Large intestine (tissue), 3 donors: ENCODE data around the gene RHOU. TPM values are rescaled to one million over a fixed set of nuclear protein-coding genes. Genes with fewer than 3 reads are reported as not detected.

Source experiments
- DNase-seq, 2 donors: peaks; one replicate each; pipeline versions ENCODE4 v3.0.0 to v3.0.0-alpha.2; 2013
- H3K27ac ChIP-seq: one replicate; pipeline ENCODE4 v1.5.1; 2013; ENCODE audit warnings: low read length
- H3K27me3 ChIP-seq: 2 replicates; pipeline ENCODE4 v1.6.1; 2013; ENCODE audit warnings: low read length; ENCODE audit not compliant: control insufficient read depth, insufficient read depth
- H3K36me3 ChIP-seq: 2 replicates; pipeline ENCODE4 v1.6.1; 2013; ENCODE audit warnings: low read length; ENCODE audit not compliant: control insufficient read depth, insufficient read depth
- H3K4me1 ChIP-seq: one replicate; pipeline ENCODE4 v1.6.1; 2013; ENCODE audit warnings: low read length; ENCODE audit not compliant: control insufficient read depth, insufficient read depth
- H3K4me3 ChIP-seq: one replicate; pipeline ENCODE4 v1.5.1; 2013; ENCODE audit warnings: low read length
- H3K9me3 ChIP-seq: one replicate; pipeline ENCODE4 v1.6.1; 2013; ENCODE audit warnings: mild to moderate bottlenecking, low read depth, low read length, moderate library complexity; ENCODE audit not compliant: control insufficient read depth
- WGBS: methylation state at CpG from one replicate; pipeline ENCODE4 v1.1.5; 2013; ENCODE audit warnings: low lambda C conversion rate; ENCODE audit not compliant: insufficient coverage; 5-methylcytosine and 5-hydroxymethylcytosine counted together
- polyA plus RNA-seq: library from polyadenylated mRNA; unstranded; fragments of 120-200 nt; gene quantifications from one replicate; pipeline ENCODE4 v1.2.1, GENCODE V29; 2013

The RHOU gene
- polyA plus RNA-seq, 1 donor, result 44.2 TPM

DNA sequence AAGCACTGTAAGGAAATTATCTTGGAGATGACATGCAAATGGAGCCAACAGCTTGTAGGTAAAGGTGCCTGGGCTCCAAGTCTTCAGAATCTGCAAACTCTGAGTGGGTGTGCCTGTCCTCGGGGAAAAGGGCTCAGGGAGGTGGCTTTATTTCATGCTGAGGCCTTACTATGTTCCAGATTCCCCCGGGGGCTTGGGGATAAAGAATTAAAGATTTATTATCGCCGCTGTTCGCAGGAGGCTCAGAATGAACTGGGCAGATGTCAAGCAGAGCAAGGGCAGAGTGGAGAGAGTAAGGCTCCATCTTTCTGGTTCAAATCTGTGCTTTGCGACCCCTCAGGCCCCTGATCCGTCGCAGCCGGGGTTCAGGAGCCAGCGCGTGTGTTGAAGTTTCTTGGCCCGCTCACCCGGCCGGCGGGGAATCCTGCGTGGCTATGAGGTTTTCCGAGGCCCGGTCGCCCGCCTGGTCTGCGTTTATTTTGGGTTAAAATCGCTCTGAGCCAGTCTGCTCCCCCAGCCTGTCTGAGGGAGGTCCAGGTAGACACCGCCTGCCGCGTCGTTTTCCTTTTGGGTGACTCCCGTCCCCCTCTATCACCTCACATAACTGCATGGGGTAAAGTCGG is 19.5 kb downstream of the RHOU start:
- no peak for DNase-seq
- no peak overlapping the region for H3K27ac ChIP-seq
- H3K4me1 ChIP-seq, result peaks cover 4% of the 10 kb centered on the region
- WGBS, result 87% methylated on average over 3 of the region's 28 CpGs
- H3K36me3 ChIP-seq, result no peaks in the 10 kb centered on the region
- no peak overlapping the region for H3K4me3 ChIP-seq
- peaks cover 8% of the 10 kb centered on the region for H3K27me3 ChIP-seq
- no peaks in the 10 kb centered on the region for H3K9me3 ChIP-seq

DNA sequence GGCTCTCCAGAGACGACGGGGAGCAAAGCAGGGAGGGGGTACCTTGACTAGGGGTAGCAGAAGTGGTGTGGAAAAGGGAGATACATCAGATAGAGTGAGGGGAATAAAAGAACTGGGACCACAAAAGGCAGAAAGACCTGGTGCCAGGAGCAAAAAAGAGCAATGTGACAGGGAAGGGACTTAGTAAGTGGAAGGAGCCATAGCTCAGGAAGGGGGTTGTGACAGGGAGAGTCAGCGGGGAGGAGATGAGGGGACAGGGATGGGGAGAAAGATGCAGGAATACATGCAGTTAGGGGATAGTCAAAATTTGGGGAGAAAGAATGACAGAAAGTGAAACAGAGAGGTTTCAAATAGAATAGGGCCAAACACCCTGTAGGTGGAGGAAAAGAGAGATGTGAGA is 20.5 kb downstream of the RHOU start:
- Histone ChIP-seq H3K9me3 (no peaks in the 10 kb centered on the region), H3K4me1 (peaks cover 7% of the 10 kb centered on the region), H3K27ac (no peak overlapping the region), H3K36me3 (no peaks in the 10 kb centered on the region), H3K4me3 (no peak overlapping the region), H3K27me3 (peaks cover 8% of the 10 kb centered on the region)
- DNase-seq, result no peak
- WGBS, result 100% methylated on average over 1 of the region's 3 CpGs

DNA sequence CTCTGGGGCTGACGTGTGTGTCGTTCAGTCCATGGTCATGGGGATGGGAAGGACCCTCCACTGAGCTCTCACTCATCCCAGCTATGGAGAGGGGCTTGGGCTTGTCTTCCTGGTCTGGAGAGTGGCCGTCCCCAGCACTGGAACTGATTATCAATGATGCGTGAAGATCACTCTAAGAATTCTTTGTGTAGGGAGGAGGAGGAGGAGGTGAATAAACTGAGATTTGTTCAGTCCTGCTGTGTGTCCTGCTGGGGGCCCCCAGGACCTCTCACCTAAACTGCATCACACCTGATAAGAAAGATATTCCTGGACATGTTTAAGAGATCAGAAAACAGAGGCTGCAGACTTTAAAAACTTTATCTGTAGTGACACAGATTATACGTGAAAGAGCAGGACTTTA is 21.2 kb downstream of the RHOU start:
- Histone ChIP-seq H3K27me3 (peaks cover 8% of the 10 kb centered on the region), H3K4me3 (no peak overlapping the region), H3K9me3 (no peaks in the 10 kb centered on the region), H3K36me3 (no peaks in the 10 kb centered on the region), H3K27ac (no peak overlapping the region), H3K4me1 (peaks cover 11% of the 10 kb centered on the region)
- 64% methylated on average over 1 of the region's 5 CpGs for WGBS
- no peak for DNase-seq

GRCh38 chr1:228758447-228758846 is 23.2 kb downstream of the RHOU start:
- no peak overlapping the region for H3K27ac ChIP-seq
- no peaks in the 10 kb centered on the region for H3K9me3 ChIP-seq
- no peaks in the 10 kb centered on the region for H3K36me3 ChIP-seq
- peaks cover 8% of the 10 kb centered on the region for H3K27me3 ChIP-seq
- no peak overlapping the region for H3K4me3 ChIP-seq
- WGBS, result 80% methylated on average over 1 of the region's 4 CpGs
- peaks cover 16% of the 10 kb centered on the region for H3K4me1 ChIP-seq
- DNase-seq, result no peak

DNA sequence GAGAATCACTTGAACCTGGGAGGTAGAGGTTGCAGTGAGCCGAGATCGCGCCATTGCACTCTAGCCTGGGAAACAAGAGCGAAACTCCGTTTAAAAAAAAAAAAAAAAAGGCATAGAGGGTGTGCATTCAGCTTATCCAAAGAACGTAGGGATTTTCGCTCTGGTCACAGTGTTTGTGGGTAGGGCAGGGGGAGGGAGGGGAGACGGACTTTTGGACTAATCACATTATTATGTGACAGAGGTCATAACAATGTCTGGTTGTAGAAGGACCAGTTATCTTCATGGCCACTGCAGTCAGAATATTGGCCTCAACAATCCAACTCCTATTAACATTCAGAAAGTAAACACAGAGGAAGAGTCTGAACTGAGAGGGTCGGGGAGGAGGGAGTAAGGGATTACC is 25.7 kb downstream of the RHOU start:
- peak in 1 of 2 donors; percentile 87 for DNase-seq
- Histone ChIP-seq H3K27me3 (no peaks in the 10 kb centered on the region), H3K36me3 (no peaks in the 10 kb centered on the region), H3K4me1 (peaks cover 25% of the 10 kb centered on the region), H3K4me3 (no peak overlapping the region), H3K9me3 (no peaks in the 10 kb centered on the region), H3K27ac (peak overlapping the region; percentile 52)
- no CpG with 5 or more reads among the region's 9 CpGs for WGBS

DNA sequence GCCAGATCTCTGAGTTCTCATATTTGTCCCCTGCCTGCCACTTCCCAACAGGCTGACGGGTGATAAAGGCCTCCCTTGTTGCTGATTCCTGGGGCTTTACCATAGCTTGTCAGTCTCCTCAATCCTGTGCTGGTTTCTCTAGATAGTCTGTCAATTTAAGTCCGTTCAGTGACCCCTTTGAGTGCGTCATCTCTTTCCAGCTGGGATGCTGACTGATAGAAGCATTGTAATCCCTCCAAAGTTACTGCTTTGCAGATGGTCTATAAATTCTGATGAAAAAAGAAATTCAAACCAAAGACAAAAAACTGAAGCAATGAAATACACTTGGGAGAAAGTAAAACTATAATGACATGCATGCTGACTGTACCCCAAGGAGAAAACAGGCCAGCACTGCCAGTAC is 28.3 kb downstream of the RHOU start:
- WGBS, result 92% methylated on average over 2 of the region's 3 CpGs
- no peaks in the 10 kb centered on the region for H3K36me3 ChIP-seq

GRCh38 chr1:228765168-228765946 is 30.1 kb downstream of the RHOU start:
- Histone ChIP-seq H3K27ac (peak overlapping the region; percentile 32), H3K9me3 (no peaks in the 10 kb centered on the region), H3K4me1 (peaks cover 26% of the 10 kb centered on the region), H3K36me3 (no peaks in the 10 kb centered on the region), H3K27me3 (no peaks in the 10 kb centered on the region), H3K4me3 (no peak overlapping the region)
- no CpG with 5 or more reads among the region's 8 CpGs for WGBS
- DNase-seq, result peak in 1 of 2 donors; percentile 86

More for the DNA sequence above, 28.3 kb downstream of the RHOU start:
- H3K9me3 ChIP-seq, result no peaks in the 10 kb centered on the region
- no peak for DNase-seq
- H3K27ac ChIP-seq, result no peak overlapping the region
- H3K27me3 ChIP-seq, result no peaks in the 10 kb centered on the region
- peaks cover 29% of the 10 kb centered on the region for H3K4me1 ChIP-seq
- no peak overlapping the region for H3K4me3 ChIP-seq

GRCh38 chr1:228766788-228767187 is 31.5 kb downstream of the RHOU start:
- Histone ChIP-seq H3K27me3 (no peaks in the 10 kb centered on the region), H3K36me3 (no peaks in the 10 kb centered on the region), H3K9me3 (no peaks in the 10 kb centered on the region), H3K27ac (no peak overlapping the region), H3K4me3 (no peak overlapping the region), H3K4me1 (peaks cover 21% of the 10 kb centered on the region)
- 100% methylated on average over 2 of the region's 3 CpGs for WGBS
- no peak for DNase-seq

DNA sequence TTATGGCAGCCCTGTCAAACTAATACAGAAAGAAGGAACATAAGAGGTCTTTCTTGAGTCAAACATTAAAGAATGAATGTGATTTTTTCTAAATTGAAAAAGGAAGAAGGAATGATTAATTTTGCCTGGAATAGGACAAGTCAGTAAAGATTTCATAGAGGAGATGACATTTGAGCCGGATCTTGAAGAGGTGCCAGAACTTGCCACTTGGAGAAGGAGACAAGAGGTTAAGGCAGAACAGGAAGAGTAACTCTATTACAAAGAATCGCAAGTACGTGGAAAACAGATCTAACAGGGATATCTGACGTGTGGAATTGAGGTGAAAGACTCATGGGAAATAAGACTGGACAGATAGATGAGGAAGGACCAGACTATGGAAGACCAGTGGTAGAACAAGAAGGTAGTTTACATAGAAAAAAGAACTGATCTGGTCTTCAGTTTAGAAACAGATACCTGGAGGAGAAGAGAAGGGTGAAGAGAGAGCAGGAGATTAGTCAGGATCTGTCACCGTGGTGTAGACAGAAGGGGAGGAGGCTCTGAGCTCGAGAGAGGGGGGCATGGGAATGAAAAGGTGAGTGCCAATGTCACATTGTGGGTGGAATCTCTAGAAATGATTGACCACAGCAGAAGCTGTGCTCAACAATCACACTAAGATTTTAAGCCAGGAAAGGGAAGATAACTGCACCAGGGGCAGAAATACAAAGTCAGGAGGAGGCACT is 32.5 kb downstream of the RHOU start:
- Histone ChIP-seq H3K27ac (no peak overlapping the region), H3K4me3 (no peak overlapping the region), H3K4me1 (peaks cover 20% of the 10 kb centered on the region), H3K27me3 (no peaks in the 10 kb centered on the region), H3K9me3 (no peaks in the 10 kb centered on the region), H3K36me3 (no peaks in the 10 kb centered on the region)
- WGBS, result 86% methylated on average over 1 of the region's 6 CpGs
- DNase-seq, result peak in 1 of 2 donors; percentile 68

- H3K27me3 ChIP-seq, result no peaks in the 10 kb centered on the region
- WGBS, result no CpG with 5 or more reads among the region's 12 CpGs
- H3K4me1 ChIP-seq, result peaks cover 20% of the 10 kb centered on the region
- H3K27ac ChIP-seq, result no peak overlapping the region
- no peaks in the 10 kb centered on the region for H3K36me3 ChIP-seq
- H3K4me3 ChIP-seq, result no peak overlapping the region
- H3K9me3 ChIP-seq, result no peaks in the 10 kb centered on the region
- peak in 1 of 2 donors; percentile 78 for DNase-seq
Observed at GRCh38 chr1:228768355-228769000, 33.2 kb downstream of the RHOU start.
